Measurements from ENCODE around the gene ADAM22.

ADAM22 gene

DNA sequence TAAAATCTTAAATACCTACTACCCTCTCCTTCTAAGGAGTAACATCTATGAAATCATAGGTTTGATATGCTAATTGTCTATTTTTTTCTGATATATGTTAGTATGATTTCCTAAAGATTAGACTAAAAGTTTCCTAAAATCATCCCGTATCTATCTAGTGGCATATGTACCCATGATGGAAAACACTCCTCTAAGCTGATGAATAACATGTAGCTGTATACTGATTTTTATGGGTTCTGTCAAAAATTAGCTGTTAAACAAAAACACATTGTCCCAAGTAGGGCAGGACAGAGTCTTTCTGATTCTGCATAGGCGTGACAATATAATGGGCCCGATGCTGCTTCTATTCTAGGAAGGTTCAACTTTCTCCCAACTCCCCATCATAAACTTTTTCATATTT is 79.9 kb downstream of the ADAM22 start:
- TF ChIP-seq, protein P1, sequence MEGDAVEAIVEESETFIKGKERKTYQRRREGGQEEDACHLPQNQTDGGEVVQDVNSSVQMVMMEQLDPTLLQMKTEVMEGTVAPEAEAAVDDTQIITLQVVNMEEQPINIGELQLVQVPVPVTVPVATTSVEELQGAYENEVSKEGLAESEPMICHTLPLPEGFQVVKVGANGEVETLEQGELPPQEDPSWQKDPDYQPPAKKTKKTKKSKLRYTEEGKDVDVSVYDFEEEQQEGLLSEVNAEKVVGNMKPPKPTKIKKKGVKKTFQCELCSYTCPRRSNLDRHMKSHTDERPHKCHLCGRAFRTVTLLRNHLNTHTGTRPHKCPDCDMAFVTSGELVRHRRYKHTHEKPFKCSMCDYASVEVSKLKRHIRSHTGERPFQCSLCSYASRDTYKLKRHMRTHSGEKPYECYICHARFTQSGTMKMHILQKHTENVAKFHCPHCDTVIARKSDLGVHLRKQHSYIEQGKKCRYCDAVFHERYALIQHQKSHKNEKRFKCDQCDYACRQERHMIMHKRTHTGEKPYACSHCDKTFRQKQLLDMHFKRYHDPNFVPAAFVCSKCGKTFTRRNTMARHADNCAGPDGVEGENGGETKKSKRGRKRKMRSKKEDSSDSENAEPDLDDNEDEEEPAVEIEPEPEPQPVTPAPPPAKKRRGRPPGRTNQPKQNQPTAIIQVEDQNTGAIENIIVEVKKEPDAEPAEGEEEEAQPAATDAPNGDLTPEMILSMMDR (IDR thresholded peaks at IDR 0.05; ENCODE audit: insufficient read depth, low read depth, low read length, missing control alignments): no peak
- no peak overlapping the region for H3K4me3 ChIP-seq (ENCODE audit: low read length)

DNA sequence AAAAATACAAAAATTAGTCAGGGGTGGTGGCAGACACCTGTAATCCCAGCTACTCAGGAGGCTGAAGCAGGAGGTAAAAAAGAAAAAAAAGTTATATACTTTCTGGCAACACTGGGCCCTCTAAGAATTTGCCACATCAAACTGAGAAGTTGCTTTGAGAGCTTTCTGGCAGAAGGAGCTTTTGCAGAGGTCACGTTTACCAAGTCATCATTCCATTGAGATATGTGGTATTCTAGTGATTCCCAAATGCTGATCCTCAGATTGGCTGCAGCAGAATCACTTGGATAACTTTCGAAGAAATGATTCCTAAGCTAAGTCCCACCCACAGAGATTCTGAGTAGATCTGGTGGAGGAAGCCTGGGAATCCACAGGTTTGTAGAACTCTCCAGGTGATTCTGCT is 80.5 kb downstream of the ADAM22 start:
- DNase-seq (ENCODE audit: low read depth): no peak
- H3K4me3 ChIP-seq (ENCODE audit: low read length): no peak overlapping the region
- TF ChIP-seq, protein P1 (IDR thresholded peaks at IDR 0.05; ENCODE audit: insufficient read depth, low read depth, low read length, missing control alignments): no peak

More for the DNA sequence above, 79.9 kb downstream of the ADAM22 start:
- no peak for DNase-seq (ENCODE audit: low read depth)

DNA sequence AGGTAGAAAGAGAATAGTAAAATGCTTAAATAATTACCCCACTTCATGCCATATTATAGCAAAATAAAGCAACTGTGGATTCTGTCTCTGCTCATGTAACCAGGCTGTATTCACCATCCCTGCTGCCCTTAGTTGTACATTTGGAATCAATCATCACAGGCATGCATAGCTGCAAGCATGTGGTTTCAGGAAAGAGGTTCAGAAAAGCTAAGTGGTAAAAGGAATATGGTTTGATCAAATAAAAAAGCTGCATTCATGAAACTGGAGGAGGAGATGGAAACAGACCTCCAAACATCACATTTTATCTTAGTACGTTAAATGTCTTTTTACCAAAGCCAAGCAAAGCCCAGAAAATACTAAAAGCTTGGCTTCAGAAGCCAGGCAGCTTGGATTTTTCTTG is 81.3 kb downstream of the ADAM22 start:
- H3K4me3 ChIP-seq (ENCODE audit: low read length): no peak overlapping the region
- no peak for DNase-seq (ENCODE audit: low read depth)
- TF ChIP-seq, protein P1 (IDR thresholded peaks at IDR 0.05; ENCODE audit: insufficient read depth, low read depth, low read length, missing control alignments): no peak

DNA sequence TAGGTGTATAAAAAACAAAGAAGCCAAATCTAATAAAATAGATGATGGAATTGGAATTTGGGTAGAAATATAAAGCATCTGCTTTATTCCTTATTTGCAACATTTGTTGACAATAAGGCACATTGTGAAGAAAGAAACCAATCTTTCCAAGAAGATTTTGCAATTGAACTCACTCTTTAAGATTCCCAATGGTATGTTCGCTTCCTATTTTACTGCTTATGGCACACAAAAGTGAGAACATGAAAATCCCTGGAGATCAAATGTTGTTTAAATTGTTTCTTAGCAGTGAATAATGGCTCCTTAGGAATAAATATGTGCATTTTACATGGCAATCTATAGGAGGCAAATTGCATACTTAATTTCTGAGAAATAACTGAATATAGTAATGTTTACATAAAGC is 84.5 kb downstream of the ADAM22 start:
- TF ChIP-seq, protein P1 (IDR thresholded peaks at IDR 0.05; ENCODE audit: insufficient read depth, low read depth, low read length, missing control alignments): no peak
- no peak overlapping the region for H3K4me3 ChIP-seq (ENCODE audit: low read length)
- no peak for DNase-seq (ENCODE audit: low read depth)

DNA sequence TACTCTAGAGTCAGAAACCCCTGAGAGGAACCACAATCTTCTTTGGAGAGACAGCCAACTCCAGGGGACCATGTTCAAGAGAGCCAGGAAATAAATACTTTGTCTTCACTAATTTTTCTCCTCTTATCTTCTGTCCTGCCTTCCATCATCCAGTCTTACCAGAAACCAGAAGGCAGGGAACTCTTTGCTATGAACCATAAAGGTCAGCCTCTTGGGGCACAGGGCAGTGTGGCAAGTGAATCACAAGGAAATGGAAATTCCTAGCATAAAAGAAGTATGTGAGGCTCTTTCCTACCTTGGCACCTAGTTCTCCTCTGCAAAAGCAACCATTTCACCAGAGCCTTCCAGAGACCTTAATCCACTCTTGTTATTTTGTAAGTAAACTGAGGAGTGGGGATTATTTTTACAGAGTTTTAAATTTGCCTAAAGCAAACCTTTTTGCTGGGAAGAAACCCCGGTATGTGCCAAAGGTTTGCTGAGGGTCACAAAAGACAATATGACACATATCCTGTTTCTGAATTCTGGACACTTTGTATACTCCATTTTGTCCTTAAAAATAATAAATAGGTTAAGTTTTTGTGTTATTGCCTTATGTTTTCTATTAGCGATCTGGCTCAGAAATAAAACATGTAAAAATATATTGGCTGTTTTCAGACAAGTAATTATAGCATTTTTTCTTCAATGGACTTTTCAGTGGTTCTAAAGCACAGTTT is 87.1 kb downstream of the ADAM22 start:
- no peak overlapping the region for H3K4me3 ChIP-seq (ENCODE audit: low read length)
- TF ChIP-seq, protein P1 (IDR thresholded peaks at IDR 0.05; ENCODE audit: insufficient read depth, low read depth, low read length, missing control alignments): no peak
- no peak for DNase-seq (ENCODE audit: low read depth)

DNA sequence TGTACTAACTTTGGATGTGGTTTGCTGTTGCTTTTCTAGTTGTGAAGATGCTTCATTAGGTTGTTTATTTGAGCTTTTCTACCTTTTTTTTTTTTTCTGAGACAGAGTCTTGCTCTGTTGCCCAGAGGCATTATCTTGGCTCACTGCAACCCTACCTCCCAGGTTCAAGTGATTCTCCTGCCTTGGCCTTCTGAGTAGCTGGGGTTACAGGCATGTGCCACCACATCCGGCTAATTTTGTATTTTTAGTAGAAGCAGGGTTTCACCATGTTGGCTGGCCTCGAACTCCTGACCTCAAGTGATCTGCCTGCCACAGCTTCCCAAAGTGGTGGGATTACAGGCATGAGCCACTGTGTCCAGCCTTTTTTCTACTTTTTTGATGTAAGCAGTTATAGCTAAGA is 93.7 kb downstream of the ADAM22 start:
- TF ChIP-seq, protein P1 (IDR thresholded peaks at IDR 0.05; ENCODE audit: insufficient read depth, low read depth, low read length, missing control alignments): no peak
- no peak for DNase-seq (ENCODE audit: low read depth)
- no peak overlapping the region for H3K4me3 ChIP-seq (ENCODE audit: low read length)

DNA sequence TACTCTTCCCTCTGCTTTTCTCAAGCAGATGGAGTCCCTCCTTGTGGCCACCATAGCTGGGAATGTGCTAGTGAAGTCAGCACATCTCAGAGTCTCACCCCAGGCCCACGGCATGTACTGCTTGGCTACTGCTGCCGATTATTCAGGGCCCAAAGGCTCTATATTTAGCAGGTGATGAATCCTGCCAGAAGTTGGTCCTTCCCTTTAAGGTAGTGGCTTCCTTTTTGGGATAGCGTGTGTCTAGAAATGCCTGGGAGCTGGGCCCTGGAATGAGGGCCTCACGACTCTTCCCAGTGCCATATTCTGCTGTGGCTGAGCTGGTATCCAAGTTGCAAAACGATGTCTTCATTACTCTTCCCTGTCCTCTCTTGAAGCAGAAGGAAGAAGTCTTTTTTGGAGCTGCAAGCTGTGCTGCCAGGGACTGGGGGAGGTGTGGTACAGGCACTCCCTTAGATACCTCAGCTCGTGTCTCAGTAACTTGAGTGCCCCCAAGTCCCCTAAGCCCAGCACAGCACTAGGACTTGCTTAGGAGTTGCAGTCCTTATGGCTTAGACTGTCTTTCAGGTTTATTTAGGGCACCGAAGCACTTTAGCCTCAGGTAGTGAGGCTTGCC is 100.1 kb downstream of the ADAM22 start:
- DNase-seq (ENCODE audit: low read depth): no peak
- TF ChIP-seq, protein P1 (IDR thresholded peaks at IDR 0.05; ENCODE audit: insufficient read depth, low read depth, low read length, missing control alignments): no peak
- no peak overlapping the region for H3K4me3 ChIP-seq (ENCODE audit: low read length)
